Measurements from ENCODE around the gene ANKRD10.

DNA sequence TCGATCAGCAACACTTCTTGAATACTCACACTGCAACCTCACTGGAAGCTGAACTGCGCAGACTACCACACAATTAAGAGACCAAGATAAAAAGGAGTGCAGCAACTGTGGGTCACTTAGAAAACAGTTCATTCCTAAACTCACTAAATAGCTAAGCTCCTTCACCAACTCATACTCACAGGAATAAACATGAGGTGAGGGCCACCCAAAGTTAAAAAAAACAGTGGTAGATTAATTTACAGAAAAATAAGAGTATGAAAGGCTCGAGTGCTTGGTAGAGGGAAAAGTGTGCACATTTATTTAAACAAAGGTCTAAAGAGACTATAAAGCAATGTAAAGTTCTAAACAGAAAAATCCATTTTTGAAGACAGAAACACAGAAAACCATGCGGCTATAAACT lies 7.6 kb downstream of the ANKRD10 start:
- TF ChIP-seq ZZZ3 (IDR thresholded peaks at IDR 0.05; ENCODE audit: control insufficient read depth, insufficient read length, low read depth) = no peak
- TF ChIP-seq CHD2 (IDR thresholded peaks at IDR 0.05; ENCODE audit: borderline replicate concordance, low read depth, low read length) = no peak
- TF ChIP-seq SUZ12 (IDR thresholded peaks at IDR 0.05; ENCODE audit: unreplicated experiment) = no peak
- TF ChIP-seq ZNF622 (IDR thresholded peaks at IDR 0.05) = no peak
- TF ChIP-seq TARDBP (IDR thresholded peaks at IDR 0.05; ENCODE audit: borderline replicate concordance) = no peak
- TF ChIP-seq TAF1 (IDR thresholded peaks at IDR 0.05; ENCODE audit: borderline replicate concordance, low read depth, low read length) = no peak
- TF ChIP-seq SPI1 (IDR thresholded peaks at IDR 0.05; ENCODE audit: borderline replicate concordance, insufficient read depth, low read depth, low read length) = no peak
- no peak for TF ChIP-seq BACH1 (IDR thresholded peaks at IDR 0.05; ENCODE audit: borderline replicate concordance)
- no peak for TF ChIP-seq SIX5 (IDR thresholded peaks at IDR 0.05; ENCODE audit: low read depth, low read length, severe bottlenecking)
